Measurements from ENCODE around the gene RUBCN.

RUBCN gene

DNA sequence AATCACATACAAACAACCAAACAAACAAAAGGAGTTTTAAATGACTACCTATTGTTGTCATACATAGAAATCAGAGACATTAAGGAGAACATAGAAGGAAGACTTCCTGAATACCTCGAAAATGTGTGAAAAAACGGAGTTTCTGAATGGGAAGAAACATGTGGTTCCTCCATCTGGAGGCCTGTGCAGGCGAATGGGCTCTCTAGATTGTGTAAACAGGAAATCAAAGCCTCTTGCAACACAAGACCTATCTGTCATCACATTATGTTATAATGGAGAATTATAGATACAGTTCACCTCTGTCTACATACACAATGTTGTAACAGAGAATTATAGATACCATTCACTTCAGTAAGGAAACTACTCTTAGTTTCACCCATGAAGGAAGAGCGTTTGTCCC, 44.1 kb downstream of the RUBCN start:
- H3K4me1 ChIP-seq (ENCODE audit: control insufficient read depth in 1 of 2, insufficient read depth in 2 of 2, low read length in 2 of 2) = no peaks in the 10 kb centered on the region
- no CpG with 5 or more reads among the region's 4 CpGs for WGBS (ENCODE audit: extremely low coverage, insufficient coverage, insufficient read length)
- no peak overlapping the region for H3K14ac ChIP-seq (ENCODE audit: low read length)
- H3K4ac ChIP-seq (ENCODE audit: low read depth, low read length) = no peak overlapping the region
- no peak overlapping the region for H2AFZ ChIP-seq (ENCODE audit: insufficient read depth, low read length, poor library complexity)
- no peak overlapping the region for H4K12ac ChIP-seq (ENCODE audit: low read depth, low read length)
- no peak overlapping the region for H3K18ac ChIP-seq (ENCODE audit: low read length)
- H3K23ac ChIP-seq (ENCODE audit: low read length) = no peak overlapping the region
- no peak overlapping the region for H3K9ac ChIP-seq (ENCODE audit: low read length)
- H3K9me3 ChIP-seq (ENCODE audit: insufficient read depth, low read depth, low read length) = peaks cover 2% of the 10 kb centered on the region
- H2BK5ac ChIP-seq (ENCODE audit: low read depth, low read length, poor library complexity) = no peak overlapping the region
- H3K4me2 ChIP-seq (ENCODE audit: low read length) = no peak overlapping the region
- H3K4me3 ChIP-seq (ENCODE audit: low read depth, low read length) = no peak overlapping the region
- H3K36me3 ChIP-seq (ENCODE audit: control insufficient read depth in 1 of 2, insufficient read depth in 2 of 2, low read length in 2 of 2) = peaks cover 18 to 19% of the 10 kb centered on the region in 2 experiments
- H3K27ac ChIP-seq (ENCODE audit: low read depth, low read length) = no peak overlapping the region
- no peak overlapping the region for H2BK120ac ChIP-seq (ENCODE audit: insufficient read depth, low read length, poor library complexity)
- no peak overlapping the region for H4K91ac ChIP-seq (ENCODE audit: low read depth, low read length)
- H2BK12ac ChIP-seq (ENCODE audit: low read length) = no peak overlapping the region
- no peaks in the 10 kb centered on the region for H3K79me2 ChIP-seq (ENCODE audit: control insufficient read depth, insufficient read depth, low read length, poor library complexity)
- no peak overlapping the region for H4K8ac ChIP-seq (ENCODE audit: low read depth, low read length)
- H3K79me1 ChIP-seq (ENCODE audit: low read length) = no peaks in the 10 kb centered on the region
- no peak overlapping the region for H2AK5ac ChIP-seq (ENCODE audit: low read length)
- no peak for DNase-seq
- no peaks in the 10 kb centered on the region for H3K27me3 ChIP-seq (ENCODE audit: insufficient read depth, low read length)

GRCh38 chr3:197690754-197691153, 46.0 kb downstream of the RUBCN start:
- Histone ChIP-seq H3K27ac (ENCODE audit: low read depth, low read length) (no peak overlapping the region), H3K79me2 (ENCODE audit: control insufficient read depth, insufficient read depth, low read length, poor library complexity) (no peaks in the 10 kb centered on the region), H2AK5ac (ENCODE audit: low read length) (no peak overlapping the region), H3K79me1 (ENCODE audit: low read length) (no peaks in the 10 kb centered on the region), H2BK120ac (ENCODE audit: insufficient read depth, low read length, poor library complexity) (no peak overlapping the region), H2BK12ac (ENCODE audit: low read length) (no peak overlapping the region), H3K9ac (ENCODE audit: low read length) (no peak overlapping the region), H3K27me3 (ENCODE audit: insufficient read depth, low read length) (no peaks in the 10 kb centered on the region), H3K14ac (ENCODE audit: low read length) (no peak overlapping the region), H3K4me2 (ENCODE audit: low read length) (no peak overlapping the region), H3K23ac (ENCODE audit: low read length) (no peak overlapping the region), H3K4ac (ENCODE audit: low read depth, low read length) (no peak overlapping the region), H3K18ac (ENCODE audit: low read length) (no peak overlapping the region), H4K91ac (ENCODE audit: low read depth, low read length) (no peak overlapping the region), H2BK5ac (ENCODE audit: low read depth, low read length, poor library complexity) (no peak overlapping the region), H4K8ac (ENCODE audit: low read depth, low read length) (no peak overlapping the region), H3K4me3 (ENCODE audit: low read depth, low read length) (no peak overlapping the region), H3K4me1 (ENCODE audit: control insufficient read depth in 1 of 2, insufficient read depth in 2 of 2, low read length in 2 of 2) (no peaks in the 10 kb centered on the region), H4K12ac (ENCODE audit: low read depth, low read length) (no peak overlapping the region), H2AFZ (ENCODE audit: insufficient read depth, low read length, poor library complexity) (no peak overlapping the region), H3K9me3 (ENCODE audit: insufficient read depth, low read depth, low read length) (no peaks in the 10 kb centered on the region), H3K36me3 (ENCODE audit: control insufficient read depth in 1 of 2, insufficient read depth in 2 of 2, low read length in 2 of 2) (peaks cover 16% of the 10 kb centered on the region in 2 experiments)
- DNase-seq = no peak
- WGBS (ENCODE audit: extremely low coverage, insufficient coverage, insufficient read length) = no CpG with 5 or more reads among the region's 6 CpGs

DNA sequence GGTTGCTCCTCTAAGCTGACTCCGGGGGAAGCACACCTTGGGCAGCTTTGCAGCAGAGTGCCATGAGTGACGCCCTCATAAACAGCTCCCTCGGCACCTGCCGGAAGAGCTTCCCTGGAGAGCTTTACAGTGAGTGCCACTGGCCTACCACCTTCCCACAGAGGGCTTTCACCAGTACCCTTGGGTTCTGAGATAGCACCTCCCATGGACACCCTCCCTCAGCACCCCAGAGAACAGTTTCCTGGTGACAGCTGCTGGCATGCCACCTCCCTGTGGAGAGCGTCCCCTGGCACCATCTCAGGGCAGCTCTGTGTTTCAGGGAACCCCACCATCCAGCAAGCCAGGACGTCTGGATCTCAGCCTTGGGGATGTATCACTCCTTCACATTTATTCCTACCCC, 49.1 kb downstream of the RUBCN start:
- Histone ChIP-seq H2AFZ (ENCODE audit: insufficient read depth, low read length, poor library complexity) (no peak overlapping the region), H4K8ac (ENCODE audit: low read depth, low read length) (no peak overlapping the region), H3K23ac (ENCODE audit: low read length) (no peak overlapping the region), H3K27ac (ENCODE audit: low read depth, low read length) (no peak overlapping the region), H3K36me3 (ENCODE audit: control insufficient read depth in 1 of 2, insufficient read depth in 2 of 2, low read length in 2 of 2) (peaks cover 12 to 13% of the 10 kb centered on the region in 2 experiments), H3K79me2 (ENCODE audit: control insufficient read depth, insufficient read depth, low read length, poor library complexity) (no peaks in the 10 kb centered on the region), H3K4ac (ENCODE audit: low read depth, low read length) (no peak overlapping the region), H2BK5ac (ENCODE audit: low read depth, low read length, poor library complexity) (no peak overlapping the region), H3K18ac (ENCODE audit: low read length) (no peak overlapping the region), H2BK120ac (ENCODE audit: insufficient read depth, low read length, poor library complexity) (no peak overlapping the region), H4K12ac (ENCODE audit: low read depth, low read length) (no peak overlapping the region), H3K9me3 (ENCODE audit: insufficient read depth, low read depth, low read length) (no peaks in the 10 kb centered on the region), H3K79me1 (ENCODE audit: low read length) (no peaks in the 10 kb centered on the region), H2AK5ac (ENCODE audit: low read length) (no peak overlapping the region), H2BK12ac (ENCODE audit: low read length) (no peak overlapping the region), H3K4me3 (ENCODE audit: low read depth, low read length) (no peak overlapping the region), H3K14ac (ENCODE audit: low read length) (no peak overlapping the region), H4K91ac (ENCODE audit: low read depth, low read length) (no peak overlapping the region), H3K4me1 (ENCODE audit: control insufficient read depth in 1 of 2, insufficient read depth in 2 of 2, low read length in 2 of 2) (no peaks in the 10 kb centered on the region), H3K27me3 (ENCODE audit: insufficient read depth, low read length) (no peaks in the 10 kb centered on the region), H3K9ac (ENCODE audit: low read length) (no peak overlapping the region), H3K4me2 (ENCODE audit: low read length) (no peak overlapping the region)
- WGBS (ENCODE audit: extremely low coverage, insufficient coverage, insufficient read length) = no CpG with 5 or more reads among the region's 6 CpGs
- DNase-seq = no peak

- Histone ChIP-seq H2BK120ac (ENCODE audit: insufficient read depth, low read length, poor library complexity) (no peak overlapping the region), H3K9me3 (ENCODE audit: insufficient read depth, low read depth, low read length) (no peaks in the 10 kb centered on the region), H2AK5ac (ENCODE audit: low read length) (no peak overlapping the region), H4K91ac (ENCODE audit: low read depth, low read length) (no peak overlapping the region), H3K4me1 (ENCODE audit: control insufficient read depth in 1 of 2, insufficient read depth in 2 of 2, low read length in 2 of 2) (no peaks in the 10 kb centered on the region), H3K79me2 (ENCODE audit: control insufficient read depth, insufficient read depth, low read length, poor library complexity) (no peaks in the 10 kb centered on the region), H3K27ac (ENCODE audit: low read depth, low read length) (no peak overlapping the region), H3K14ac (ENCODE audit: low read length) (no peak overlapping the region), H4K12ac (ENCODE audit: low read depth, low read length) (no peak overlapping the region), H2BK5ac (ENCODE audit: low read depth, low read length, poor library complexity) (no peak overlapping the region), H2AFZ (ENCODE audit: insufficient read depth, low read length, poor library complexity) (no peak overlapping the region), H3K27me3 (ENCODE audit: insufficient read depth, low read length) (no peaks in the 10 kb centered on the region), H3K4ac (ENCODE audit: low read depth, low read length) (no peak overlapping the region), H3K4me2 (ENCODE audit: low read length) (no peak overlapping the region), H4K8ac (ENCODE audit: low read depth, low read length) (no peak overlapping the region), H2BK12ac (ENCODE audit: low read length) (no peak overlapping the region), H3K18ac (ENCODE audit: low read length) (no peak overlapping the region), H3K79me1 (ENCODE audit: low read length) (no peaks in the 10 kb centered on the region), H3K36me3 (ENCODE audit: control insufficient read depth in 1 of 2, insufficient read depth in 2 of 2, low read length in 2 of 2) (peaks cover 12 to 15% of the 10 kb centered on the region in 2 experiments), H3K9ac (ENCODE audit: low read length) (no peak overlapping the region), H3K4me3 (ENCODE audit: low read depth, low read length) (no peak overlapping the region), H3K23ac (ENCODE audit: low read length) (no peak overlapping the region)
- WGBS (ENCODE audit: extremely low coverage, insufficient coverage, insufficient read length) = no CpG with 5 or more reads among the region's 4 CpGs
- DNase-seq = no peak
Measured at GRCh38 chr3:197686899-197687298, 49.8 kb downstream of the RUBCN start.
